GM12865 (cell line): ENCODE results near the gene TTC39C.
"Not testable (repeated sequence)": the region's sequence is repeated elsewhere in the genome, so short reads cannot be mapped to it uniquely, and the experiment has no call there.

Experiments
- DNase-seq: peaks from one replicate; pipeline ENCODE4 v3.0.0; 2010; ENCODE audit warnings: low read depth
- H3K4me3 ChIP-seq: 2 replicates; pipeline ENCODE4 v1.5.1; 2011; ENCODE audit warnings: mild to moderate bottlenecking, low read depth, low read length, control low read depth
- TF ChIP-seq, protein P1 (sequence below): IDR thresholded peaks from 2 replicates; pipeline ENCODE4 v1.5.1; 2011; ENCODE audit warnings: low read length, control low read depth, low read depth, inconsistent platforms; ENCODE audit not compliant: insufficient read depth; ENCODE audit errors: missing control alignments

TTC39C gene

DNA sequence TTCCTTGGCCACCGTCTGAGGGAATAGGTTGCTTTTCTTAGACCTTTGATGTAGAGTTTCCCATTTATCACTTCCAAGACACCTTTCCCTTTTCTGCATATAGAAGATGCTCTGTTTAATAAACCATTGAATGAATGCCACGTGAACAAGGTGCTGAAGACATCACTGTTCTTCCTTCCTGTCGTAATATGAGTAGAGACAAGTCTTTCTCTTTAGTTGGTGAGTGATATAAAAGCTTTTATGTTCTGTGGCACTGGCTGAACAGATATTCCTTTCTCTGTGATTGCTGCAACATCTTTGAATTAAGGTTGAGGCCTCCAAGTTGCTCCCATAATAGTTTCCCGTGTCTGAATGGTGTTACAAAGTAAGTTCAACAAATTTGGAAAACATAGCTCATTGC lies 38.7 kb downstream of the TTC39C start:
- DNase-seq: no peak
- no peak overlapping the region for H3K4me3 ChIP-seq
- TF ChIP-seq, protein P1, sequence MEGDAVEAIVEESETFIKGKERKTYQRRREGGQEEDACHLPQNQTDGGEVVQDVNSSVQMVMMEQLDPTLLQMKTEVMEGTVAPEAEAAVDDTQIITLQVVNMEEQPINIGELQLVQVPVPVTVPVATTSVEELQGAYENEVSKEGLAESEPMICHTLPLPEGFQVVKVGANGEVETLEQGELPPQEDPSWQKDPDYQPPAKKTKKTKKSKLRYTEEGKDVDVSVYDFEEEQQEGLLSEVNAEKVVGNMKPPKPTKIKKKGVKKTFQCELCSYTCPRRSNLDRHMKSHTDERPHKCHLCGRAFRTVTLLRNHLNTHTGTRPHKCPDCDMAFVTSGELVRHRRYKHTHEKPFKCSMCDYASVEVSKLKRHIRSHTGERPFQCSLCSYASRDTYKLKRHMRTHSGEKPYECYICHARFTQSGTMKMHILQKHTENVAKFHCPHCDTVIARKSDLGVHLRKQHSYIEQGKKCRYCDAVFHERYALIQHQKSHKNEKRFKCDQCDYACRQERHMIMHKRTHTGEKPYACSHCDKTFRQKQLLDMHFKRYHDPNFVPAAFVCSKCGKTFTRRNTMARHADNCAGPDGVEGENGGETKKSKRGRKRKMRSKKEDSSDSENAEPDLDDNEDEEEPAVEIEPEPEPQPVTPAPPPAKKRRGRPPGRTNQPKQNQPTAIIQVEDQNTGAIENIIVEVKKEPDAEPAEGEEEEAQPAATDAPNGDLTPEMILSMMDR: no peak

DNA sequence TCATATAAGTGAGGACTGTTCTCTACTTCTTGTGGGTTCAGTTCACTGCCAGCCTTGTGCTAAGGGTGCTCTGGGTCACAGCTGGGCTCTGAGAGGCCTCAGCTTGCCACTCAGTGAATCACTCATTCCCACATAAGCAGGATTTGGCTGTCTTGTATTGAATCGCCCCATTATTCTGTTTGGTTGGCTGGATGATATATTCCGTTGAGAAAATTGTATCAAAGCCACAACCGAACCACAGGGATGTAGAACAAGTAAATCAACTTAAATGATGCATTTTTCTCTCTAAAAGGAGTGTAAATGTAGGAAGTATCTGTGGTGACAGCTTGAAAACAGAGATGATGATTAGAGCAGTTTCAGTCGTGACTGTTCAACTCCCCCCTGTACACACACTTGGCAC lies 39.6 kb downstream of the TTC39C start:
- TF ChIP-seq, protein P1: no peak
- no peak overlapping the region for H3K4me3 ChIP-seq
- DNase-seq: peak; percentile 15

DNA sequence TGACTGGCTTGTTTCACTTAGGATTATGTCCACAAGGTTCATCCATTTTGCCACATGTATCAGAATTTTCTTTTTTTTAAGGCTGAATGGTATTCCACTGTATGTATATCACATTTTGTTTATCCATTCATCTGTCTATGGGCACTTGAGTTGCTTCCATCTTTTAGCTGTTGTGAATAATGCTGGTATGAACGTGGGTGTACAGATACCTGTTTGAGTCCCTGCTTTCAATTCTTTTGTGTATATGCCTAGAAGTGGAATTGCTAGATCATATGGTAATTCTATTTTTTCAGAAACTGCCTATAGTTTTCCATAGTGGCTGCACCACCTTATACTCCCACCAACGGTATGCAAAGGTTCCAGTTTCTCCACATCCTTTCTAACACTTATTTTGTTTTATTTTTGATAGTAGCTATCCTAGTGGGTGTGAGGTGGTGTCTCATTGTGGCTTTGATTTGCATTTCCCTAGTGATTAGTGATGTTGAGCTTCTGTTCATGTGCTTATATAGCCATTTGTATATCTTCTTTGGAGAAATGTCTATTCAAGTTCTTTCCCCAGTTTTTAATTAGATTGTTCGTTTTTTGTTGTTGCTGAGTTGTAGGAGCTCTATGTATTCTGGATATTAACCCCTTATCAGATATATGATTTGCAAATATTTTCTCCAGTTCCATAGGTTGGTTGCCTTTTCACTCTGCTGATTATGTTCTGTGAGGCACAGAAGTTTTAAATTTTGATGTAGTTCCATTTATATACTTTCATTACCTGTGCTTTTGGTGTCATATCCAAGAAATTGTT lies 40.7 kb downstream of the TTC39C start:
- TF ChIP-seq, protein P1: no peak
- no peak overlapping the region for H3K4me3 ChIP-seq
- DNase-seq: no peak

DNA sequence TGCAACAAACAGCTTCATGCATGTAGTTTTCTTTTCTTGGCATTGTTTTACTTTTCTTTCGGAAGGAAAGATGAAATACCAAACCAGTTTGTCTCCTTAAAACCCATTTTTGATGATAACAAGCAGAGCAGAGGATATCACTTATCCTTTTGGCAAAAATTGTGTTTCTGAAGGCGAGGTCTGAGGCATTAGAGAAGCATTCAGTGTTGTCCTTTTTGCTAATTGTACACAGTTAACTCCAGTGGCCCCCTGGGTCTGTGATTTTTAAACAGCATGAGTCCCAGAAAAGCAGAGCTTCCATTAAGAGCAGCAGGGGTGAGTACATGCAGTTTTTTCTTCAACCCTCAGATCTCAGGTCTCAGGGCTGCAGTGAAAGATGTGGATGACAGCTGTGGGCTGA lies 41.3 kb downstream of the TTC39C start:
- TF ChIP-seq, protein P1: no peak
- H3K4me3 ChIP-seq: no peak overlapping the region
- peak; percentile 35 for DNase-seq

DNA sequence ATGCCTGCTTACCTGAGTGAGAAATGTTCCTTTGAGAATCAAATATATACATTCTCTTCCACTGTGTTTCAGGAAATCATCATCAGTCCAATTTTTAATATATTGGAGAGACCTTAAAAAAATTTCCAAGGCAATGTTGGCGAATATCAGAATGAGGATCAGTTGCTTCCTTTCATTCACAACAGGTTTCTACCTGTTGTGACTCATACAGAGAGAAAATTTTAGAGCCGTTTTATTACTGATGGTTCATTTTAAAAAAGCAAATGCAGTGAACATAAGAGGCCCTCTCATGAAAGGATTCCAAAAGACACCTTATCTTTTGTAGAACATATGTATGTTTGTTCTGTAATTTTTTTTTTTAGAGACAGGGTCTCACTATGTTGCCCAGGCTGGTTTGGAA lies 42.0 kb downstream of the TTC39C start:
- no peak for DNase-seq
- H3K4me3 ChIP-seq: no peak overlapping the region
- TF ChIP-seq, protein P1: no peak

DNA sequence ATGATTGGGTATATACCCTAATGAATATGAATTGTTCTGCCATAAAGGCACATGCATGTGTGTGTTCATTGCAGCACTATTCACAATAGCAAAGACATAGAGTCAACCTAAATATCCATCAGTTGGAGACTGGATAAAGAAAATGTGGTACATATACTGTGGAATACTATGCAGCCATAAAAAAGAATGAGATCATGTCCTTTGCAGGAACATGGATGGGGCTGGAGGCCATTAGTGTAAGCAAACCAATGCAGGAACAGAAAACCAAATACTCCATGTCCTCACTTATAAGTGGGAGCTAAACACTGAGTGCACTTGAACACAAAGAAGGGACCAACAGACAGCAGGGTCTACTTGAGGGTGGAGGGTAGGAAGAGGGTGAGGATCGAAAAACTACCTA lies 43.2 kb downstream of the TTC39C start:
- TF ChIP-seq, protein P1: no peak
- no peak overlapping the region for H3K4me3 ChIP-seq
- no peak for DNase-seq

DNA sequence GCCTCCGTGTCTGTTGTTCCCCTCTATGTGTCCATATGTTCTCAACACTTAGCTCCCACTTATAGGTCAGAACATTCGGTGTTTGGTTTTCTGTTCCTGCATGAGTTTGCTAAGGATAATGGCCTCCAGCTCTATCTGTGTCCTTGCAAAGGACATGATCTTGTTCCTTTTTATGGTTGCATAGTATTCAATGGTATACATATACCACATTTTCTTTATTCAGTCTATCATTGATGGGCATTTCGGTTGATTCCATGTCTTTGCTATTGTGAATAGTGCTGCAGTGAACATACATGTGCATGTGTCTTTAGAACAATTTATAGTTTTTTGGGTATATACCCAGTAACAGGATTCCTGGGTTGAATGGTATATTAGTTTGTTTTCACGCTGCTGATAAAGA lies 44.8 kb downstream of the TTC39C start:
- not testable (repeated sequence) for DNase-seq, H3K4me3 ChIP-seq
